ENCODE data around the gene PPFIBP1. TPM values are rescaled to one million over a fixed set of nuclear protein-coding genes. Genes with fewer than 3 reads are reported as not detected.

The PPFIBP1 gene
- polyA plus RNA-seq, 1 of the 3 experiments (the other 2 are of a cell fraction): 55.0 TPM

DNA sequence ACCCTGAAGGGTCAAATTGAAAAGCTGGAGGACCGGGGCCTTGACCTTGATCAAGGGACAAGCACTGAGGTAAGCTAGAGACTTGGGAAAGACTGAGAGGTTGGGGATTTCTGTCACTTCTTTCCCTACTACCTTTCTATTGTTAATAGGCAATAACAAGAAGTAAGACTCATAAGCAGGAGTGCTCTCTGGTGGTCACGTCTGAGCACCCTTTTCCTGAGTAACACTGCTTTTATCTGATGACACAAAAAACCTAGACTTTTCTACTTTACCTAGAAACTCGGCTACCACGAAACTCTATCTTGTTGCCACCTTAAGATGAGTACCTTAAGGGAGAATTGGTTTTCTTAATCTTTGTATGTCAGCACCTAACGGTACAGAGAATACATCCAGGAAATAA is 35.5 kb upstream of the PPFIBP1 start:
- CTCF ChIA-PET: no interaction called here

DNA sequence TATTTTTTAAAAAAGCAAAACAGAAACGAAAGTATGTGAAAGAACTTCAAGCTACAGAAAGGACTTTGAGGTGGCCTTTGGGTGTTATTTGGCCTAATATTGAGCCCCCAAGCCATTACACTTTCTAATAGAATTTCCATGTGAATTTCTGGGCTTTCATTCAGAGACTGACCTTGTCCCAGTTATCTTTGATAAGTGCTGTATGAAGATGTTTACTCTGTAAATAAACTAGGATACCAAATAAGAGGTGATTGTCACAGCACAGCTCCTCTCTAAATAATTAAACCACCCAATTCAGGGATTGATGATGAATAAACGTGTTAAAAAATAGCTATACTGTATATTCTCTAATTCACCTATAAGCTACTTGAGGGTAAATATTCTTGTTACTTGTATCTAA is 32.8 kb upstream of the PPFIBP1 start:
- Histone ChIP-seq H3K9ac (no peak overlapping the region), H3K9me2 (no peaks in the 10 kb centered on the region), H3K27me3 (ENCODE audit: insufficient read depth) (no peaks in the 10 kb centered on the region), H3K4me2 (no peak overlapping the region), H3K27ac (ENCODE audit: low read depth in 2 of 2, low read length in 1 of 2) (no peak overlapping the region), H3K79me2 (ENCODE audit: insufficient read depth) (no peaks in the 10 kb centered on the region), H4K20me1 (ENCODE audit: insufficient read depth) (no peaks in the 10 kb centered on the region), H3K9me3 (no peaks in the 10 kb centered on the region), H3K4me3 (ENCODE audit: low read depth in 2 of 2, low read length in 1 of 2) (no peak overlapping the region), H3K36me3 (replicated peaks in 1 of 2; ENCODE audit: control insufficient read depth in 1 of 2, insufficient read depth in 2 of 2, low read length in 1 of 2) (no peaks in the 10 kb centered on the region), H3F3A (replicated peaks; ENCODE audit: insufficient read depth) (peaks cover 4% of the 10 kb centered on the region), H3K4me1 (ENCODE audit: control insufficient read depth in 1 of 2, insufficient read depth in 2 of 2, low read depth in 1 of 2, low read length in 1 of 2) (no peaks in the 10 kb centered on the region), H2AFZ (ENCODE audit: low read depth) (no peak overlapping the region)
- TF ChIP-seq JUND (IDR thresholded peaks at IDR 0.05): no peak
- TF ChIP-seq FOXM1 (IDR thresholded peaks at IDR 0.05; ENCODE audit: low read depth): no peak
- TF ChIP-seq GATA2 (CRISPR knock-in tag; IDR thresholded peaks at IDR 0.05): no peak
- no peak for TF ChIP-seq REST (IDR thresholded peaks at IDR 0.05; ENCODE audit: low read depth, low read length)
- no peak for TF ChIP-seq TAF1 (IDR thresholded peaks at IDR 0.05; ENCODE audit: borderline replicate concordance, low read depth, low read length)
- TF ChIP-seq USF1 (IDR thresholded peaks at IDR 0.05; ENCODE audit: borderline replicate concordance, low read depth): no peak
- no peak for TF ChIP-seq RAD21 (IDR thresholded peaks at IDR 0.05; ENCODE audit: low read length)
- no peak for TF ChIP-seq NFIC (IDR thresholded peaks at IDR 0.05; ENCODE audit: borderline replicate concordance)
- no peak for TF ChIP-seq NRF1 (IDR thresholded peaks at IDR 0.05; ENCODE audit: low read depth, low read length)
- no peak for TF ChIP-seq FOXJ3 (CRISPR knock-in tag; IDR thresholded peaks at IDR 0.05)
- ChIA-PET CTCF (no interaction called here), POLR2A (no interaction called here)
- no peak for DNase-seq
- WGBS (ENCODE audit: low lambda C conversion rate): 82% methylated on average over 2 of the region's 2 CpGs

More for the DNA sequence above, 35.5 kb upstream of the PPFIBP1 start:
- 0 out of 2 replicates have a peak overlapping the region, but pooled peaks have one; percentile 33 for H2AFZ ChIP-seq (ENCODE audit: low read depth)
- POLR2A ChIA-PET: no interaction called here
- H3K9me2 ChIP-seq: no peaks in the 10 kb centered on the region
- H3K27me3 ChIP-seq (ENCODE audit: insufficient read depth): no peaks in the 10 kb centered on the region
- no peaks in the 10 kb centered on the region for H3K4me1 ChIP-seq (ENCODE audit: control insufficient read depth in 1 of 2, insufficient read depth in 2 of 2, low read depth in 1 of 2, low read length in 1 of 2)
- no peak overlapping the region for H3K4me2 ChIP-seq
- H3K36me3 ChIP-seq (replicated peaks in 1 of 2; ENCODE audit: control insufficient read depth in 1 of 2, insufficient read depth in 2 of 2, low read length in 1 of 2): no peaks in the 10 kb centered on the region
- no peak overlapping the region for H3K27ac ChIP-seq (ENCODE audit: low read depth in 2 of 2, low read length in 1 of 2)
- TF ChIP-seq RCOR1 (IDR thresholded peaks at IDR 0.05; ENCODE audit: low read length): no peak
- H3K9me3 ChIP-seq: no peaks in the 10 kb centered on the region
- no peak overlapping the region for H3K4me3 ChIP-seq (ENCODE audit: low read depth in 2 of 2, low read length in 1 of 2)
- no peak for DNase-seq
- 83% methylated on average over 5 of the region's 5 CpGs for WGBS (ENCODE audit: low lambda C conversion rate)
- no peak overlapping the region for H3K9ac ChIP-seq
- H4K20me1 ChIP-seq (ENCODE audit: insufficient read depth): no peaks in the 10 kb centered on the region
- H3K79me2 ChIP-seq (ENCODE audit: insufficient read depth): no peaks in the 10 kb centered on the region
- H3F3A ChIP-seq (replicated peaks; ENCODE audit: insufficient read depth): peaks cover 4% of the 10 kb centered on the region

All from SK-N-SH (cell line).